Mammary epithelial cell (primary cell): Measurements from ENCODE around the gene WBP2.

Experiments used
- EZH2 ChIP-seq: IDR thresholded peaks from 2 replicates; pipeline ENCODE4 v1.6.1; 2012; ENCODE audit warnings: low read length, inconsistent platforms, borderline replicate concordance
- TF ChIP-seq, protein P1 (sequence below), 2 donors: IDR thresholded peaks in 1 of 2; conservative IDR thresholded peaks in 1 of 2; 2 replicates each; pipeline ENCODE4 v1.5.1; 2011 to 2012; ENCODE audit warnings: inconsistent platforms in 2 of 2, low read length in 2 of 2, mild to moderate bottlenecking in 2 of 2, control low read depth in 1 of 2, low read depth in 1 of 2; ENCODE audit not compliant: insufficient read depth in 1 of 2; ENCODE audit errors: extremely low read depth in 1 of 2

DNA sequence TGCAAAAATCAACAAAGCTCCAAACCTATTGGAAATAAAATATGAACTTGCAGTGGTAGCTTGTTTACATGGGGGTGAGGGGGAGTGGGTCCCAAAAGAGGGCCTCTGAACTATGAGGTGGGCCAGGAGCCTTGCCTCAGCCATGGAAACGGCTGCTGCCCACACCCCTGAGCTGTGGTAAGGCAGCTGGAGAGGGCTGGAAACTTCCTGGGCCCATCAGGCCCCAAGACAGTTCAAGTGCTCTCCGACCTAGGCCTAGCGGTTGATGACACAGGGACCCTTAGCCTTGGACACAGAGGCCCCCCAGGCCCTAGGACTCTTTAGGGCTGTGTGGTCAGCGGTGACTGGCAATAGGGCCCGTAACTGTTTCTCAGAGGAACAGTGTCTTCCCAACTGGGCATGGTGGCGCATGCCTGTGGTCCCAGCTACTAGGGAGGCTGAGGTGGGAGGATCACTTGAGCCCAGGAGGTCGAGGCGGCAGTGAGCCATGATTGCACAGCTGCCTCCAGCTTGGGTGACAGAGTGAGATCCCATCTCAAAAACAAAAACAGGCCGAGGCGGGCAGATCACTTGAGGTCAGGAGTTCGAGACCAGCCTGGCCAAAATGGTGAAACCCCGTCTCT is 29.3 kb downstream of the WBP2 start:
- TF ChIP-seq, protein P1, sequence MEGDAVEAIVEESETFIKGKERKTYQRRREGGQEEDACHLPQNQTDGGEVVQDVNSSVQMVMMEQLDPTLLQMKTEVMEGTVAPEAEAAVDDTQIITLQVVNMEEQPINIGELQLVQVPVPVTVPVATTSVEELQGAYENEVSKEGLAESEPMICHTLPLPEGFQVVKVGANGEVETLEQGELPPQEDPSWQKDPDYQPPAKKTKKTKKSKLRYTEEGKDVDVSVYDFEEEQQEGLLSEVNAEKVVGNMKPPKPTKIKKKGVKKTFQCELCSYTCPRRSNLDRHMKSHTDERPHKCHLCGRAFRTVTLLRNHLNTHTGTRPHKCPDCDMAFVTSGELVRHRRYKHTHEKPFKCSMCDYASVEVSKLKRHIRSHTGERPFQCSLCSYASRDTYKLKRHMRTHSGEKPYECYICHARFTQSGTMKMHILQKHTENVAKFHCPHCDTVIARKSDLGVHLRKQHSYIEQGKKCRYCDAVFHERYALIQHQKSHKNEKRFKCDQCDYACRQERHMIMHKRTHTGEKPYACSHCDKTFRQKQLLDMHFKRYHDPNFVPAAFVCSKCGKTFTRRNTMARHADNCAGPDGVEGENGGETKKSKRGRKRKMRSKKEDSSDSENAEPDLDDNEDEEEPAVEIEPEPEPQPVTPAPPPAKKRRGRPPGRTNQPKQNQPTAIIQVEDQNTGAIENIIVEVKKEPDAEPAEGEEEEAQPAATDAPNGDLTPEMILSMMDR (conservative IDR thresholded peaks at IDR 0.05 in 1 of 2, IDR thresholded peaks at IDR 0.05 in 1 of 2; ENCODE audit: extremely low read depth in 1 of 2, insufficient read depth in 1 of 2, low read depth in 1 of 2, low read length in 2 of 2), result no peak
- no peak for TF ChIP-seq EZH2
